Suprapubic skin (tissue), 4 donors: ENCODE data around the gene UTP18.

Experiments
- POLR2A ChIP-seq, 2 donors: fragments of 450-650 bp; IDR thresholded peaks; one replicate each; pipeline ENCODE4 v1.6.1; 2017; ENCODE audit warnings: antibody characterized with exemption in 2 of 2, mild to moderate bottlenecking in 2 of 2, moderate library complexity in 2 of 2
- POLR2AphosphoS5 ChIP-seq, 3 donors: sonication (generic); formaldehyde crosslinking; IDR thresholded peaks; one replicate each; pipeline ENCODE4 v1.6.1; 2017; ENCODE audit warnings: antibody characterized with exemption in 3 of 3
- TF ChIP-seq, protein P1 (sequence below), 2 donors: fragments of 200-600 bp in 1 of 2; fragments of 450-650 bp in 1 of 2; sonication (generic) in 1 of 2; IDR thresholded peaks; one replicate each; pipeline ENCODE4 v1.5.1; 2016 to 2019; ENCODE audit warnings: antibody characterized with exemption in 2 of 2, mild to moderate bottlenecking in 1 of 2, moderate library complexity in 1 of 2

DNA sequence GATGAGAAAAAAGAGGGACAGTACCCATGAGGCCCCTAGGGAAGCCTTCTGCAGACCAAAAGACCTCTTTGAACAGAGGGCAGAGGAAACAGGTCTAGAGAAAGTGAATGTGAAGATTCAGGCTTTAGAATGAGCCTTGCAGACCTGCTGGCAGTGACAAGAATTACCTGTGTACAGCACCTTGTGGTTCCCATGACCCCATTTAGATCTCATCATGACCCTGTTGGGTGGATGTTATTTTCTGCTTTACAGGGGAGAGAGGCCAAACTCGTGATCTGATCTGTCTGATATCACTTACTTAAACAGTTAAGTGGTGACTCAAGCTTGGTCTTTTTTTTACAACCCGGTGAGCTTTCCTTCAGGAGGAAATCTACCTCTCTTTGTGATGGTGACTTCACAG, 81.9 kb downstream of the UTP18 start:
- TF ChIP-seq, protein P1, sequence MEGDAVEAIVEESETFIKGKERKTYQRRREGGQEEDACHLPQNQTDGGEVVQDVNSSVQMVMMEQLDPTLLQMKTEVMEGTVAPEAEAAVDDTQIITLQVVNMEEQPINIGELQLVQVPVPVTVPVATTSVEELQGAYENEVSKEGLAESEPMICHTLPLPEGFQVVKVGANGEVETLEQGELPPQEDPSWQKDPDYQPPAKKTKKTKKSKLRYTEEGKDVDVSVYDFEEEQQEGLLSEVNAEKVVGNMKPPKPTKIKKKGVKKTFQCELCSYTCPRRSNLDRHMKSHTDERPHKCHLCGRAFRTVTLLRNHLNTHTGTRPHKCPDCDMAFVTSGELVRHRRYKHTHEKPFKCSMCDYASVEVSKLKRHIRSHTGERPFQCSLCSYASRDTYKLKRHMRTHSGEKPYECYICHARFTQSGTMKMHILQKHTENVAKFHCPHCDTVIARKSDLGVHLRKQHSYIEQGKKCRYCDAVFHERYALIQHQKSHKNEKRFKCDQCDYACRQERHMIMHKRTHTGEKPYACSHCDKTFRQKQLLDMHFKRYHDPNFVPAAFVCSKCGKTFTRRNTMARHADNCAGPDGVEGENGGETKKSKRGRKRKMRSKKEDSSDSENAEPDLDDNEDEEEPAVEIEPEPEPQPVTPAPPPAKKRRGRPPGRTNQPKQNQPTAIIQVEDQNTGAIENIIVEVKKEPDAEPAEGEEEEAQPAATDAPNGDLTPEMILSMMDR (IDR thresholded peaks at IDR 0.05): no peak
- TF ChIP-seq POLR2A (IDR thresholded peaks at IDR 0.05) (no peak), POLR2AphosphoS5 (IDR thresholded peaks at IDR 0.05) (no peak)
